ENCODE measurements around the gene FHIP2A.

The FHIP2A gene

GRCh38 chr10:114862456-114862855, 40.9 kb downstream of the FHIP2A start:
- Histone ChIP-seq H2BK5ac (ENCODE audit: low read depth, low read length, poor library complexity) (no peak overlapping the region), H3K4me1 (ENCODE audit: control insufficient read depth in 1 of 2, insufficient read depth in 2 of 2, low read length in 2 of 2) (no peaks in the 10 kb centered on the region), H3K23ac (ENCODE audit: low read length) (no peak overlapping the region), H3K79me2 (ENCODE audit: control insufficient read depth, insufficient read depth, low read length, poor library complexity) (no peaks in the 10 kb centered on the region), H4K8ac (ENCODE audit: low read depth, low read length) (no peak overlapping the region), H3K14ac (ENCODE audit: low read length) (no peak overlapping the region), H3K36me3 (ENCODE audit: control insufficient read depth in 1 of 2, insufficient read depth in 2 of 2, low read length in 2 of 2) (peaks cover 7 to 8% of the 10 kb centered on the region in 2 experiments), H3K27ac (ENCODE audit: low read depth, low read length) (no peak overlapping the region), H3K79me1 (ENCODE audit: low read length) (no peaks in the 10 kb centered on the region), H2BK12ac (ENCODE audit: low read length) (no peak overlapping the region), H3K18ac (ENCODE audit: low read length) (no peak overlapping the region), H3K4me2 (ENCODE audit: low read length) (no peak overlapping the region), H4K91ac (ENCODE audit: low read depth, low read length) (no peak overlapping the region), H4K12ac (ENCODE audit: low read depth, low read length) (no peak overlapping the region), H3K9me3 (ENCODE audit: insufficient read depth, low read depth, low read length) (peaks cover 2% of the 10 kb centered on the region), H3K4ac (ENCODE audit: low read depth, low read length) (no peak overlapping the region), H2BK120ac (ENCODE audit: insufficient read depth, low read length, poor library complexity) (no peak overlapping the region), H2AFZ (ENCODE audit: insufficient read depth, low read length, poor library complexity) (no peak overlapping the region), H3K9ac (ENCODE audit: low read length) (no peak overlapping the region), H3K4me3 (ENCODE audit: low read depth, low read length) (no peak overlapping the region), H2AK5ac (ENCODE audit: low read length) (no peak overlapping the region), H3K27me3 (ENCODE audit: insufficient read depth, low read length) (no peaks in the 10 kb centered on the region)
- no CpG with 5 or more reads among the region's 4 CpGs for WGBS (ENCODE audit: extremely low coverage, insufficient coverage, insufficient read length)
- DNase-seq = no peak

- H3K4ac ChIP-seq (ENCODE audit: low read depth, low read length) = no peak overlapping the region
- H2AFZ ChIP-seq (ENCODE audit: insufficient read depth, low read length, poor library complexity) = no peak overlapping the region
- H3K4me2 ChIP-seq (ENCODE audit: low read length) = no peak overlapping the region
- H3K79me1 ChIP-seq (ENCODE audit: low read length) = no peaks in the 10 kb centered on the region
- no peak overlapping the region for H4K12ac ChIP-seq (ENCODE audit: low read depth, low read length)
- H3K36me3 ChIP-seq (ENCODE audit: control insufficient read depth in 1 of 2, insufficient read depth in 2 of 2, low read length in 2 of 2) = peaks cover 0 to 2% of the 10 kb centered on the region in 2 experiments
- no peak overlapping the region for H4K91ac ChIP-seq (ENCODE audit: low read depth, low read length)
- no peaks in the 10 kb centered on the region for H3K79me2 ChIP-seq (ENCODE audit: control insufficient read depth, insufficient read depth, low read length, poor library complexity)
- no CpG with 5 or more reads among the region's 2 CpGs for WGBS (ENCODE audit: extremely low coverage, insufficient coverage, insufficient read length)
- DNase-seq = no peak
- H3K9ac ChIP-seq (ENCODE audit: low read length) = no peak overlapping the region
- no peak overlapping the region for H3K27ac ChIP-seq (ENCODE audit: low read depth, low read length)
- H2BK12ac ChIP-seq (ENCODE audit: low read length) = no peak overlapping the region
- no peak overlapping the region for H3K14ac ChIP-seq (ENCODE audit: low read length)
- no peaks in the 10 kb centered on the region for H3K27me3 ChIP-seq (ENCODE audit: insufficient read depth, low read length)
- H3K4me3 ChIP-seq (ENCODE audit: low read depth, low read length) = no peak overlapping the region
- no peaks in the 10 kb centered on the region for H3K9me3 ChIP-seq (ENCODE audit: insufficient read depth, low read depth, low read length)
- no peak overlapping the region for H2AK5ac ChIP-seq (ENCODE audit: low read length)
- H4K8ac ChIP-seq (ENCODE audit: low read depth, low read length) = no peak overlapping the region
- no peaks in the 10 kb centered on the region for H3K4me1 ChIP-seq (ENCODE audit: control insufficient read depth in 1 of 2, insufficient read depth in 2 of 2, low read length in 2 of 2)
- H3K18ac ChIP-seq (ENCODE audit: low read length) = no peak overlapping the region
- no peak overlapping the region for H2BK5ac ChIP-seq (ENCODE audit: low read depth, low read length, poor library complexity)
- no peak overlapping the region for H3K23ac ChIP-seq (ENCODE audit: low read length)
- H2BK120ac ChIP-seq (ENCODE audit: insufficient read depth, low read length, poor library complexity) = no peak overlapping the region
Measured at GRCh38 chr10:114867365-114867764, 45.8 kb downstream of the FHIP2A start.

- Histone ChIP-seq H2BK120ac (ENCODE audit: insufficient read depth, low read length, poor library complexity) (no peak overlapping the region), H3K27ac (ENCODE audit: low read depth, low read length) (no peak overlapping the region), H4K12ac (ENCODE audit: low read depth, low read length) (no peak overlapping the region), H3K79me2 (ENCODE audit: control insufficient read depth, insufficient read depth, low read length, poor library complexity) (no peaks in the 10 kb centered on the region), H3K4me1 (ENCODE audit: control insufficient read depth in 1 of 2, insufficient read depth in 2 of 2, low read length in 2 of 2) (no peaks in the 10 kb centered on the region), H3K79me1 (ENCODE audit: low read length) (no peaks in the 10 kb centered on the region), H2AFZ (ENCODE audit: insufficient read depth, low read length, poor library complexity) (no peak overlapping the region), H2AK5ac (ENCODE audit: low read length) (no peak overlapping the region), H2BK5ac (ENCODE audit: low read depth, low read length, poor library complexity) (no peak overlapping the region), H3K9ac (ENCODE audit: low read length) (no peak overlapping the region), H3K18ac (ENCODE audit: low read length) (no peak overlapping the region), H3K36me3 (ENCODE audit: control insufficient read depth in 1 of 2, insufficient read depth in 2 of 2, low read length in 2 of 2) (peaks cover 0 to 2% of the 10 kb centered on the region in 2 experiments), H2BK12ac (ENCODE audit: low read length) (no peak overlapping the region), H3K27me3 (ENCODE audit: insufficient read depth, low read length) (no peaks in the 10 kb centered on the region), H4K91ac (ENCODE audit: low read depth, low read length) (no peak overlapping the region), H4K8ac (ENCODE audit: low read depth, low read length) (no peak overlapping the region), H3K23ac (ENCODE audit: low read length) (no peak overlapping the region), H3K4me3 (ENCODE audit: low read depth, low read length) (no peak overlapping the region), H3K9me3 (ENCODE audit: insufficient read depth, low read depth, low read length) (no peaks in the 10 kb centered on the region), H3K4me2 (ENCODE audit: low read length) (no peak overlapping the region), H3K4ac (ENCODE audit: low read depth, low read length) (no peak overlapping the region), H3K14ac (ENCODE audit: low read length) (no peak overlapping the region)
- DNase-seq = no peak
- WGBS (ENCODE audit: extremely low coverage, insufficient coverage, insufficient read length) = no CpG with 5 or more reads among the region's 1 CpG
Measured at GRCh38 chr10:114868870-114869519, 47.4 kb downstream of the FHIP2A start.

GRCh38 chr10:114869520-114869892, 47.9 kb downstream of the FHIP2A start:
- H3K9ac ChIP-seq (ENCODE audit: low read length) = no peak overlapping the region
- no peak overlapping the region for H3K18ac ChIP-seq (ENCODE audit: low read length)
- no peak overlapping the region for H2BK12ac ChIP-seq (ENCODE audit: low read length)
- WGBS (ENCODE audit: extremely low coverage, insufficient coverage, insufficient read length) = no CpG with 5 or more reads among the region's 1 CpG
- no peak overlapping the region for H3K4me2 ChIP-seq (ENCODE audit: low read length)
- no peak overlapping the region for H2BK5ac ChIP-seq (ENCODE audit: low read depth, low read length, poor library complexity)
- no peaks in the 10 kb centered on the region for H3K79me2 ChIP-seq (ENCODE audit: control insufficient read depth, insufficient read depth, low read length, poor library complexity)
- no peak overlapping the region for H3K14ac ChIP-seq (ENCODE audit: low read length)
- H3K4ac ChIP-seq (ENCODE audit: low read depth, low read length) = no peak overlapping the region
- no peak for DNase-seq
- H3K27ac ChIP-seq (ENCODE audit: low read depth, low read length) = no peak overlapping the region
- no peak overlapping the region for H3K4me3 ChIP-seq (ENCODE audit: low read depth, low read length)
- H3K79me1 ChIP-seq (ENCODE audit: low read length) = no peaks in the 10 kb centered on the region
- no peak overlapping the region for H4K12ac ChIP-seq (ENCODE audit: low read depth, low read length)
- no peaks in the 10 kb centered on the region for H3K4me1 ChIP-seq (ENCODE audit: control insufficient read depth in 1 of 2, insufficient read depth in 2 of 2, low read length in 2 of 2)
- no peak overlapping the region for H3K23ac ChIP-seq (ENCODE audit: low read length)
- no peaks in the 10 kb centered on the region for H3K27me3 ChIP-seq (ENCODE audit: insufficient read depth, low read length)
- no peak overlapping the region for H2AFZ ChIP-seq (ENCODE audit: insufficient read depth, low read length, poor library complexity)
- no peak overlapping the region for H4K91ac ChIP-seq (ENCODE audit: low read depth, low read length)
- no peak overlapping the region for H2BK120ac ChIP-seq (ENCODE audit: insufficient read depth, low read length, poor library complexity)
- H3K9me3 ChIP-seq (ENCODE audit: insufficient read depth, low read depth, low read length) = no peaks in the 10 kb centered on the region
- H2AK5ac ChIP-seq (ENCODE audit: low read length) = no peak overlapping the region
- H4K8ac ChIP-seq (ENCODE audit: low read depth, low read length) = no peak overlapping the region
- H3K36me3 ChIP-seq (ENCODE audit: control insufficient read depth in 1 of 2, insufficient read depth in 2 of 2, low read length in 2 of 2) = peaks cover 0 to 2% of the 10 kb centered on the region in 2 experiments
